Stimulated activated CD8-positive, alpha-beta memory T cell treated with anti-CD3 and anti-CD28 coated beads, Interleukin-4, amount 100 ng/mL, for 24 hours (primary cell): Measurements from ENCODE around the gene OTUD4.
"Not testable (repeated sequence)": the region's sequence is repeated elsewhere in the genome, so short reads cannot be mapped to it uniquely, and the experiment has no call there.

Experiments
- DNase-seq: peaks from one replicate; pipeline ENCODE4 v3.0.0-alpha.2; 2020; ENCODE audit warnings: low read depth

OTUD4 gene

GRCh38 chr4:145179281-145179860, 1.0 kb downstream of the OTUD4 start:
- DNase-seq, result peak; percentile 77

GRCh38 chr4:145178740-145179280, 1.6 kb downstream of the OTUD4 start:
- no peak for DNase-seq

GRCh38 chr4:145177906-145178538, 2.4 kb downstream of the OTUD4 start:
- no peak for DNase-seq

- no peak for DNase-seq
Measured at GRCh38 chr4:145177511-145177905, 2.9 kb downstream of the OTUD4 start.

GRCh38 chr4:145176641-145177432, 3.6 kb downstream of the OTUD4 start:
- DNase-seq, result no peak

- no peak for DNase-seq
Measured at GRCh38 chr4:145171911-145172310, 8.5 kb downstream of the OTUD4 start.

- DNase-seq, result no peak
Measured at GRCh38 chr4:145170223-145170622, 10.2 kb downstream of the OTUD4 start.

- no peak for DNase-seq
Measured at GRCh38 chr4:145168581-145169187, 11.7 kb downstream of the OTUD4 start.

GRCh38 chr4:145167887-145168286, 12.5 kb downstream of the OTUD4 start:
- no peak for DNase-seq

- no peak for DNase-seq
Measured at GRCh38 chr4:145161549-145161948, 18.8 kb downstream of the OTUD4 start.

GRCh38 chr4:145156986-145157385, 23.4 kb downstream of the OTUD4 start:
- no peak for DNase-seq

GRCh38 chr4:145155268-145155870, 25.0 kb downstream of the OTUD4 start:
- no peak for DNase-seq

GRCh38 chr4:145154573-145154972, 25.8 kb downstream of the OTUD4 start:
- DNase-seq, result no peak

GRCh38 chr4:145153904-145154298, 26.5 kb downstream of the OTUD4 start:
- DNase-seq, result no peak

GRCh38 chr4:145153181-145153903, 27.0 kb downstream of the OTUD4 start:
- no peak for DNase-seq

GRCh38 chr4:145148980-145149379, 31.4 kb downstream of the OTUD4 start:
- no peak for DNase-seq

- not testable (repeated sequence) for DNase-seq
Measured at GRCh38 chr4:145136219-145136618, 44.2 kb downstream of the OTUD4 start.

- no peak for DNase-seq
Measured at GRCh38 chr4:145132511-145133098, 47.8 kb downstream of the OTUD4 start.

GRCh38 chr4:145131848-145132247, 48.5 kb downstream of the OTUD4 start:
- DNase-seq, result no peak

GRCh38 chr4:145130788-145131399, 49.5 kb downstream of the OTUD4 start:
- no peak for DNase-seq

- no peak for DNase-seq
Measured at GRCh38 chr4:145130130-145130529, 50.3 kb downstream of the OTUD4 start.
